Activated CD8-positive, alpha-beta memory T cell treated with anti-CD3 and anti-CD28 coated beads for 4 hours (primary cell): ENCODE data around the gene SDK1.
"Not testable (repeated sequence)": the region's sequence is repeated elsewhere in the genome, so short reads cannot be mapped to it uniquely, and the experiment has no call there.

Experiments used
- DNase-seq, 2 donors: peaks; one replicate each; pipeline ENCODE4 v3.0.0-alpha.2; 2020; ENCODE audit warnings: low read depth in 2 of 2

SDK1 gene

DNA sequence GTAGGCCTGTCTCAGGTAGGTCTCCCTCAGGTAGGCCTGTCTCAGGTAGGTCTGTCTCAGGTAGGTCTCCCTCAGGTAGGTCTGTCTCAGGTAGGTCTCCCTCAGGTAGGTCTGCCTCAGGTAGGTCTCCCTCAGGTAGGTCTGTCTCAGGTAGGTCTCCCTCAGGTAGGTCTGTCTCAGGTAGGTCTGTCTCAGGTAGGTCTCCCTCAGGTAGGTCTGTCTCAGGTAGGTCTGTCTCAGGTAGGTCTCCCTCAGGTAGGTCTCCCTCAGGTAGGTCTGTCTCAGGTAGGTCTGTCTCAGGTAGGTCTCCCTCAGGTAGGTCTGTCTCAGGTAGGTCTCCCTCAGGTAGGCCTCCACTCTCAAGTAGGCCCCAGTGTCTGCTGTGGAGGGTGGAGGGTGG lies 281.1 kb downstream of the SDK1 start:
- DNase-seq, result not testable (repeated sequence)

GRCh38 chr7:3585826-3586225 lies 284.8 kb downstream of the SDK1 start:
- DNase-seq, result no peak

DNA sequence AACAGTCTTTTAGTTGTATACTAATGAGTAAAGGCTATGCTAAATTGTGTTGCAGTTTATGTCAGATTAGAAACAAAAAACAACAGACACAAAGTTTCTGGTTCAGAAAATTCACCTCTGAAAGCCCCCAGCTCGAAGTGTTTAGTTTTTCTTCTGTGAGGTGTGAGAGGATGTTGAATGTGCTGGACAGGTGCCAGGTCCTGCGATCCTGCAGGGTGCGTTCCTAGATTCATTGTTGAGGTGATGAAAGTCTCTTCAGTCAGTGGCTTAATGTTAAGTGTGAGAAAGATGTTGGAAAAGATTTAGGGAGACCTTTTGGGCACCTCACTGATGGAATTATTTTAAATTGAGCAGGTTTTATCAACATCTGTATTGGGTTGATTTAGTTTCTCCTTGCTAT lies 287.3 kb downstream of the SDK1 start:
- no peak for DNase-seq

DNA sequence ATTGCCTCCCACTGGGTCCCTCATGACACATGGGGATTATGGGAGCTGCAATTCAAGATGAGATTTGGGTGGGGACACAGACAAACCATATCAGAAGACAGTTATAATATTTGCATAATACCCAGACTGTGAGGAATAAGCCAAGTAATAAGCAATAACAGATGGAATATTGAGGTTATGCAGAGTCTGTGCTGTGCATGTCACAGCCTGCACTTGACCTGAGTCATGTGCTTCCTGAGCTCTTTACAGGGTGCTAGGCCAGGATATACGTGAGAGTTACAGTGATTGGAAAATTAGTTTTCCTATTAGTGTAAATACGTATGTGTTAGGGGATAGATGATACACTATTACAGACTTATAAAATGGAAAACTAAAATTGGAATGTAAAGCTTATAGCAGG lies 288.7 kb downstream of the SDK1 start:
- no peak for DNase-seq

- no peak for DNase-seq
Measured at GRCh38 chr7:3591219-3591618, 290.2 kb downstream of the SDK1 start.

GRCh38 chr7:3591944-3592343 lies 290.9 kb downstream of the SDK1 start:
- no peak for DNase-seq

DNA sequence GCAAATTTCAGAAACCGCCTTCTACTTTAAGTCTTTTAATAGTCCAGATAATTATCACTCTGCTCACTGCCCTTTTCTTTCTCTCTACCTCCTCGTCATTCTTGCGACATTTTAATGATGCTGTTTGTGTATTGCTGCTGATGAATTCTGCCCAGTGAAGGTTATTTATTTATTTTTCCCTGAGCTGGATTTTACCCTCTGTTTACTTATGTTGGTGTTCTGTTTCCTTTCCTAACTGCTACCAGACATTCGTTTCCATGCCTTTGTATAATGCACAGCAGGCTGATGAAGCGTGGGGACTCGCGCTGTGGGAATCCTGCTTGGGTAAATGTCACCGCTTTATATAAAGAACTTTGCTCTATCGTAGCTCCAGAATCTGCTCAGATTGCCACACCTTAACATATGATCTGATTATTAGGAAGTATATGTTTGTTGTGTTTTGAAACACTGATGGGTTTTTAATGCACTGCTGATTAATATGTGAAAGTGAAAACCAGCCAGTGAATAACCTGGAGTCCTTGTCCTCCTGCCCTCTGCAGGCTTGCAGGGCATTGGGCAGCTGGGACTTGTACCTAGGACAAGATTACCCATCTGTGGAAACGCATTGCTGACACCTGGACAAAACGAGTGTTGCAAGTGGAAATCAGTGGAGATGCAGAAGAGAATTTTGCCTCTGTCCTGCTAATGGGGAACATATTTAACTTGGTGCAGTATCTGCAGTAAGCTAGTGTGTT lies 291.5 kb downstream of the SDK1 start:
- no peak for DNase-seq

- DNase-seq, result no peak
Measured at GRCh38 chr7:3594901-3595300, 293.8 kb downstream of the SDK1 start.

- no peak for DNase-seq
Measured at GRCh38 chr7:3598854-3599253, 297.8 kb downstream of the SDK1 start.

DNA sequence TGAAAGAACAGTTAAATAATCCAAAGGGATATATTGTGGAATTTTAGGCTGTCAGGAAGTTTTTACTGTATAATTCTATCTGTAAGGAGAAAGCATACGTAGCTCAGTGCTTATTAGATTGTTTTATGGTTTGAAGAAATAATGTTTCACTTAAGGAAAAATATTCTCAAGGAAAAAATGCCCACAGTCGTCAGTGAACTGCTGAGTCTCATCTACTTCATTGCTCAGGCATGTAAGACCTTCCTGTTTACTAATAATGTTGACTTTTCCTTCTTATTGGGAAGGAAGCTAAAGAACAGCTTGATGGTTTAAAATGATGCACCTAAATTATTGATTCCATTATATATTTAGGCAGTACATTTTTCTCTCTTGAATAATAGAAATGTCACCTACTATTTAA lies 304.2 kb downstream of the SDK1 start:
- no peak for DNase-seq

DNA sequence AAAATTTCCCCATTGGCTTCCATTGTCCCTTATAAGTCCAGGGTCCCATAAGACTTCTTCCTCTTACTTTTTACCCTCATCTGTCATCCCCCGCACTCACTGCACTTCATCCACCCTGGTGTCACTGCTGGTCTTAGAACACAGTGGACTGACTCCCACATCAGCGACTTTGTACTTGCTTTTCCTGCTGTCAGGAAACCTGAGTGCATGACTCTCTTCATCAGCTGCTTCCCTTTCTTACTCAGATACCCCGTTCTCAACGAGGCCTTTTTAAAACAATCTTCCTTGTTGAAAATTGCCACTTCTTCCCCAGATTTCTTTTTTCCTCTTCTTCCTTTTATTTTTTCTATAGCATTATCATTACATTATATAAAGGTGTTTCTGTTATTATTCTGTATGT lies 305.4 kb downstream of the SDK1 start:
- DNase-seq, result no peak

DNA sequence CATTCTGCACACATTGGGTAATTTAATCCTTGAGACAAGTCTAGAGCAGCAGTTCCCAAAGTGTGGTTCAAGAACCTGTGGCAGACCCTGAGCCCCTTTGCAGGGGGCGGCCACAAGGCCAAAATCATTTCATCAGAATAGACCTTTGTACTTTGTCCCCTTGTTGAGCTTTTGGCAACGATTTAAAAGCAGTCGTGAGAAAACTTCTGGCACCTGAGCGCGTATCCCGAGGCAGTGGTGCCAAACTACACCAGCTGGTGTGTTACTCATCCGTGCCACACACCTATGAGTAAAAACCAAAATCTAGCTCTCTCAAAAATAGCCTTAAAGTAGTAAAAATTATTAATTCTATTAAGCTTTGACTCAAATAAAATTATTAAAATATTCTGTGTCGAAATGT lies 306.8 kb downstream of the SDK1 start:
- DNase-seq, result no peak

DNA sequence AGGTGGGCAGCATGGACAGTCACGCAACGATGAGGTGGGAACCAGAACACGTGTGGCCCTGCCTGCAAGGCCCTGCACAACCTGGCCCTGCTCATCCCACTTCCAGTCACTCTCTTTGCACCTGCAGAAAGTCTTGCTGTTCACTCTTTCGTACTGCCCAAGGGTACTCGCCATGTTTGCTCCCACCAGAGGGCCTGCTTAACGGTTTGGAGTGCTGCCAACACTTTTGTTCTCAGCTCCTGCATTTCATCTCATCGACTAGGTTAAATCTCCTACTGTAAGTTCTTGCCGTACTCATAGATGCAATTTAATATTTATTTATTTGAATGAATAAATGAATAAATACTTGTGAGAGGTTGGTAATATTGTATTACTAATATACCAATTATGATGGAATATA lies 315.3 kb downstream of the SDK1 start:
- DNase-seq, result no peak

DNA sequence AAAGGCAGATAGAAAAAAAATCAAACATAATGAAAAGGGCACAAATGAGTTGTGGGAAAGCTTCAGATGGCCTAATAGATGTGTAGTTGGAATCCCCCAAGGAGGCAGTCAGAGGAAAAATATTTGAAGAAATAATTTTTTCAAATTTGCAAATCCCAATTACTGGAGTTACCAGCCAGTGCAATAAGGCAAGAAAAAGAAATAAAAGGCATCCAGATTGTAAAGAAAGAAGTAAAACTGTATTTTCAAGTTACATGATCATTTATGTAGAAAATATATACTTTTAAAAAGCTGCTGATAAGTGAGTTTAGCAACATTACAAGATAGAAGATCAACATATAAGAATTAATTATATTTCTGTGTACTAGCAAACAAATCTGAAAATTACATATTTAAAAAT lies 329.0 kb downstream of the SDK1 start:
- no peak for DNase-seq

- no peak for DNase-seq
Measured at GRCh38 chr7:3634396-3634795, 333.3 kb downstream of the SDK1 start.

DNA sequence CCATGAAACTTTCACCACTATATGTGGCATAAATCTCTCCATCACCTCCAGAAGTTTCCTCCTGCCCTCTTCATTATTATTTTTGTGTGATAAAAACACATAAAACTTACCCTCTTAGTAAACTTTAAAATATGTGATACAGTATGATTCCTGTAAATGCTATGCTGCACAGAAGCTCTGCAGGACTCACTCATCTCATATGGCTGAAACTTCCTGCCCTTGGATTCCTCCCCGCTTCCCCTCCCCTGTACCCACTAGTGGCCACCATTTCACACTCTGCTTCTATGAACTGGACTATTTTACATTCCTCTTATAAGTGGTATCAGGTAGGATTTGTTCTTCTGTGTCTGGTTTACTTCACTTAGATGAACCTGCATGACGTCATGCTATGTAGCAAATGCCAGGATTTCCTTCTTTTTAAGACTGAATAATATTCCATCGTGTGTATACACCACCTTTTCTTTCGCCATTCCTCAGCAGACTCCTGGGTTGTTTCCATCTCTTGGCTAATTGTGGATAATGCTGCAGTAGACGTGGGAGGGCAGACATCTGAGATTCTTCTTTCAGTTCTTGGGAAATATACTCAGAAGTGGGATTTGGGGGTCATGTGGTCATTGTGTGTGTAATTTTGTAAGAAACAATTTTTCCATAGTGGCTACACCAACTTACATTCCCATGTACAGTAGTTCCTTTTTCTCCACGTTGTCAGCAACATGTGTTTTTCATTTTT lies 335.2 kb downstream of the SDK1 start:
- no peak for DNase-seq

DNA sequence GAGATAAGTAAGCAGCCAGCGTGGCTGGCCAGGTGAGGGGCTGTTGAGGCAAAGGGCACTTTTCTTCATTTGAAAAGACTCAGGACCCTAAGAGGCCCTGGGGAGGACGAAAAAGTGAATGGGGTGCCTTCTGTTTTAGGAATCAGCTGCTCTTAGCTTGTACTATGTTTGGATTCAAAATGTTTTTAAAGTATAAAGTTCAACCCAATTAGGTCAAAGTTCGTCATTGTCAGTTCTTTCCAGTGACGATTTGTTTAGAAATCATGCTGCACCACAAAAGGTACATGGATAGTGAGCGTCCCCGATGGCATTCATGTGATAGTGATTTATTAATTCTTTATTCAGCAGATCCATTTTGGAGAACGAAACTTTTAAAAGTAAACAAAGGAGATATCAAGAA lies 338.2 kb downstream of the SDK1 start:
- no peak for DNase-seq

DNA sequence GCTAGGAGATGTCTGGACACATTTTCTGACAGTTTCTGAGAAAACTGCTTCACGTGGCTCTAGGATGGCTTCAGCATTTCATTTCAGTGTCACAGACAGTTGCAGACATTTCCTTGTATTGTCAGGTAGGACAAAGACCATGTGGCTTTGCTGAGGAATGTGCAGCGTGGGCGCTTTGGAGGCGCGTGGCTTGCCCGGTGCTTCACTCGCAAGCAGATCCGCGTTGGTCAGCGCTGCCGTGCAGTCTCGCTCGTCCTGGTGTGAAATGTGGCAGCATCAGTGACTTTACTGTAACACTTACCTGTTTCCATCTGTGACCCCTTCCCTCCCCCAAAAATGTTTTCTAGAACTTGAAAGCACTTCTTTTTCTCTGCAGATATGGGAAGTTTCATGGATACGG lies 340.5 kb downstream of the SDK1 start:
- DNase-seq, result no peak

- no peak for DNase-seq
Measured at GRCh38 chr7:3643091-3643490, 342.0 kb downstream of the SDK1 start.

DNA sequence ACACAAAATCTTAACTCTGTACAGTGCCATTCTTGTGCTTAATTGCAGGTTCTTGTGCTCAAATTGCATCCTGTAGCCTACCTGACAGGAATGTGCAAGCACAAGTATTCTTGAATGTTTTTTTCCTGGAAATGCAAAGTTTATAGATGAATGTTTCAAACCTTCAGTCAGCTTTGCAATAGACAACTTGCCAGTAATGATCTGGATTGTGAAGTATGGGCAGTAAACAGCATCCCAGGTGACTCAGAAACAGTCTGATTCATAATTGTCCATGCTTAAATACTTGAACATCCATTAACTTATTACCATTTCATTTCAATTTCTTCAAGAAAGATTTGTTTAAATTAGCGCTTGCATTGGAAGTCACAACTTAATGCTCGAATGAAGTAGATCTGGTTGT lies 347.2 kb downstream of the SDK1 start:
- DNase-seq, result no peak

DNA sequence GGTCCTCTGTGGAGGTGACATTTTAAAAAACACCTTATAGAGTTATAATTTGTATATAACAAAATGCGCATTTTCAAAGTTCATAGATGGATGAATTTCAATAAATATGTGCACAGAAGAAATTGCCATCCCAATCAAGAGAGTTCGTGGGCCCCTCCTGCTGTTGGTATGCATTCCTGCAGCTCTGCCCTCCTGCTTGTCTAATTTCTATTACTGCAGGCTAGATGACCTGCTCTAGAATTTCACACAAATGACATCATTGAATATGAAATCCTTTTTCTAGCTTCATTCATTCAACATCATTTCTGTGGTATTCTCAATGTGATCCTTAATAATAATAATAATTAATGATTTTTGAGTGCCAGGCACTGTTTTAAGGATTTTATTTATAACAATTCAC lies 348.2 kb downstream of the SDK1 start:
- DNase-seq, result no peak

GRCh38 chr7:3649678-3650440 lies 348.8 kb downstream of the SDK1 start:
- DNase-seq, result no peak

- no peak for DNase-seq
Measured at GRCh38 chr7:3650844-3651243, 349.8 kb downstream of the SDK1 start.
